K562 (cell line): ENCODE results near the gene CGB3. TPM values are rescaled to one million over a fixed set of nuclear protein-coding genes. Genes with fewer than 3 reads are reported as not detected.

ENCODE experiments used
- AFF1 ChIP-seq, 2 experiments: fragments of 450-650 bp; IDR thresholded peaks; 2 replicates each; pipeline ENCODE4 v1.6.1; 2018; ENCODE audit warnings: mild to moderate bottlenecking in 2 of 2, low read depth in 1 of 2; ENCODE audit not compliant: partially characterized antibody in 2 of 2
- ATF7 ChIP-seq: fragments of 450-650 bp; IDR thresholded peaks from 2 replicates; pipeline ENCODE4 v1.7.1; 2014; ENCODE audit warnings: mild to moderate bottlenecking, moderate library complexity
- CTCF ChIP-seq, 3 experiments: IDR thresholded peaks in 2 of 3; conservative IDR thresholded peaks in 1 of 3; 2 replicates each; pipeline ENCODE4 v1.5.1; 2011 to 2012; ENCODE audit warnings: low read length in 3 of 3, mild to moderate bottlenecking in 3 of 3, control low read depth in 2 of 3, improper control_type of control experiment in 1 of 3, inconsistent platforms in 1 of 3, low read depth in 1 of 3, mixed read lengths in 1 of 3, moderate library complexity in 1 of 3; ENCODE audit not compliant: insufficient read depth in 2 of 3
- DPF2 ChIP-seq: fragments of 450-650 bp; IDR thresholded peaks from 2 replicates; pipeline ENCODE4 v1.6.1; 2016
- FIP1L1 ChIP-seq: fragments of 200-400 bp; formaldehyde crosslinking; IDR thresholded peaks from 2 replicates; pipeline ENCODE4 v1.6.1; 2018; ENCODE audit warnings: mild to moderate bottlenecking, low read depth, low read length; ENCODE audit not compliant: poor library complexity, severe bottlenecking
- HCFC1 ChIP-seq: IDR thresholded peaks from 2 replicates; pipeline ENCODE4 v1.6.1; 2012; ENCODE audit warnings: low read depth, low read length, improper control_type of control experiment
- HNRNPK ChIP-seq: fragments of 200-400 bp; formaldehyde crosslinking; IDR thresholded peaks from one replicate; pipeline ENCODE4 v1.6.1; 2018; ENCODE audit warnings: mild to moderate bottlenecking, low read depth, low read length; ENCODE audit not compliant: poor library complexity, severe bottlenecking
- JUND ChIP-seq, 2 experiments: IDR thresholded peaks; 2 replicates in 1 of 2; 3 replicates in 1 of 2; pipeline ENCODE4 v1.6.1; 2011; ENCODE audit warnings: borderline replicate concordance in 2 of 2, low read depth in 2 of 2, low read length in 2 of 2, improper control_type of control experiment in 1 of 2, missing biosample characterization in 1 of 2, missing genetic modification characterization in 1 of 2, missing genetic modification reagents in 1 of 2
- MEF2D ChIP-seq: conservative IDR thresholded peaks from 2 replicates; pipeline ENCODE4 v1.6.1; 2016; ENCODE audit warnings: low read depth, missing genetic modification characterization, missing compliant biosample characterization
- PCBP1 ChIP-seq: fragments of 200-400 bp; formaldehyde crosslinking; IDR thresholded peaks from 2 replicates; pipeline ENCODE4 v1.6.1; 2018; ENCODE audit warnings: mild to moderate bottlenecking, low read depth, low read length; ENCODE audit not compliant: poor library complexity, severe bottlenecking
- PHF21A ChIP-seq: fragments of 450-650 bp; IDR thresholded peaks from 2 replicates; pipeline ENCODE4 v1.6.1; 2017; ENCODE audit warnings: low read depth, borderline replicate concordance
- ZNF197 ChIP-seq: fragments of 200-800 bp; sonication (Bioruptor generic); IDR thresholded peaks from 2 replicates; pipeline ENCODE4 v1.6.1; 2016; ENCODE audit warnings: low read depth, missing genetic modification characterization, missing compliant biosample characterization
- ZNF23 ChIP-seq: fragments of 250-450 bp; sonication (Bioruptor Pico); IDR thresholded peaks from 2 replicates; pipeline ENCODE4 v1.4.0; 2020; ENCODE audit warnings: mild to moderate bottlenecking
- ZNF316 ChIP-seq: fragments of 450-650 bp; IDR thresholded peaks from 2 replicates; pipeline ENCODE4 v1.6.1; 2016
- ZNF644 ChIP-seq: fragments of 200-800 bp; sonication (Bioruptor generic); IDR thresholded peaks from 2 replicates; pipeline ENCODE4 v1.6.1; 2016; ENCODE audit warnings: low read depth, missing genetic modification characterization, missing compliant biosample characterization
- ZNF830 ChIP-seq: fragments of 250-450 bp; sonication (Bioruptor Pico); IDR thresholded peaks from 2 replicates; pipeline ENCODE4 v1.5.0; 2021; ENCODE audit warnings: mild to moderate bottlenecking
- polyA plus RNA-seq, 8 experiments: library from polyadenylated mRNA; depleted of rRNA in 4 of 8; stranded (reverse) in 5 of 8; unstranded in 3 of 8; fragments of >200 nt; fragmentation: Nextera tagmentation in 2 of 8; fragmentation: Illumina TruSeq in 1 of 8; extraction: Ambion mirVana in 2 of 8; extraction: Trizol in 1 of 8; gene quantifications; 2 replicates each; pipeline versions ENCODE4 v1.2.1 to v1.2.3, GENCODE V29; 2011 to 2014; ENCODE audit warnings: inconsistent platforms in 1 of 8, missing spikeins in 1 of 8
- total RNA-seq, 7 experiments: library from RNA; depleted of rRNA in 6 of 7; stranded (reverse); fragments of >200 nt in 6 of 7; fragmentation: Illumina TruSeq in 2 of 7; extraction: Trizol in 2 of 7; gene quantifications; 2 replicates each; pipeline versions ENCODE4 v1.2.1 to v1.2.3, GENCODE V29; 2011 to 2021; ENCODE audit warnings: low replicate concordance in 1 of 7
- TF ChIP-seq, protein P1 (sequence below): sonication (generic); formaldehyde crosslinking; IDR thresholded peaks from 2 replicates; pipeline ENCODE4 v1.8.0; 2022; ENCODE audit warnings: mild to moderate bottlenecking, missing genetic modification reagents
- TF ChIP-seq, protein P2 (sequence below): fragments of 450-650 bp; IDR thresholded peaks from 2 replicates; pipeline ENCODE4 v1.6.1; 2018; ENCODE audit warnings: mild to moderate bottlenecking, low read depth; ENCODE audit not compliant: partially characterized antibody

The CGB3 gene
- total and polyA plus RNA-seq, 9 of the 15 experiments (the other 6 are each of a cell fraction or from before 2014, with no cell fraction given), result not detected

- TF ChIP-seq CTCF (IDR thresholded peaks at IDR 0.05 in 2 of 3, conservative IDR thresholded peaks at IDR 0.05 in 1 of 3; ENCODE audit: insufficient read depth in 2 of 3, low read depth in 1 of 3, low read length in 3 of 3), result no peak
- TF ChIP-seq ZNF197 (CRISPR knock-in tag), result no peak
- TF ChIP-seq ZNF316, result no peak
- no peak for TF ChIP-seq MEF2D (tag)
- TF ChIP-seq JUND (IDR thresholded peaks at IDR 0.05; ENCODE audit: borderline replicate concordance, low read depth, low read length), result peak; percentile 86; the same call in 1 of the 2 replicates
- peak; percentile 76; the same call in 2 of the 3 replicates for TF ChIP-seq JUND (tag; IDR thresholded peaks at IDR 0.05; ENCODE audit: borderline replicate concordance, low read depth, low read length)
- TF ChIP-seq AFF1 (IDR thresholded peaks at IDR 0.05; ENCODE audit: low read depth in 1 of 2, partially characterized antibody in 2 of 2), result no peak
- peak; percentile 89 for TF ChIP-seq ATF7
- TF ChIP-seq ZNF23 (CRISPR knock-in tag), result no peak
- TF ChIP-seq DPF2, result peak; percentile 33; the same call in 1 of the 2 replicates
- no peak for TF ChIP-seq ZNF830 (CRISPR knock-in tag)
- no peak for TF ChIP-seq PCBP1
- TF ChIP-seq FIP1L1, result no peak
- TF ChIP-seq, protein P1, sequence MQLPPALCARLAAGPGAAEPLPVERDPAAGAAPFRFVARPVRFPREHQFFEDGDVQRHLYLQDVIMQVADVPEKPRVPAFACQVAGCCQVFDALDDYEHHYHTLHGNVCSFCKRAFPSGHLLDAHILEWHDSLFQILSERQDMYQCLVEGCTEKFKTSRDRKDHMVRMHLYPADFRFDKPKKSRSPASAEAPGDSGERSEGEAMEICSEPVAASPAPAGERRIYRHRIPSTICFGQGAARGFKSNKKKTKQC (CRISPR knock-in tag), result no peak
- no peak for TF ChIP-seq ZNF644 (tag)
- no peak for TF ChIP-seq HNRNPK
- TF ChIP-seq, protein P2, sequence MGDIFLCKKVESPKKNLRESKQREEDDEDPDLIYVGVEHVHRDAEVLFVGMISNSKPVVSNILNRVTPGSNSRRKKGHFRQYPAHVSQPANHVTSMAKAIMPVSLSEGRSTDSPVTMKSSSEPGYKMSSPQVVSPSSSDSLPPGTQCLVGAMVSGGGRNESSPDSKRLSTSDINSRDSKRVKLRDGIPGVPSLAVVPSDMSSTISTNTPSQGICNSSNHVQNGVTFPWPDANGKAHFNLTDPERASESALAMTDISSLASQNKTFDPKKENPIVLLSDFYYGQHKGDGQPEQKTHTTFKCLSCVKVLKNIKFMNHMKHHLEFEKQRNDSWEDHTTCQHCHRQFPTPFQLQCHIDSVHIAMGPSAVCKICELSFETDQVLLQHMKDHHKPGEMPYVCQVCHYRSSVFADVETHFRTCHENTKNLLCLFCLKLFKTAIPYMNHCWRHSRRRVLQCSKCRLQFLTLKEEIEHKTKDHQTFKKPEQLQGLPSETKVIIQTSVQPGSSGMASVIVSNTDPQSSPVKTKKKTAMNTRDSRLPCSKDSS, result no peak
- TF ChIP-seq PHF21A, result no peak
- TF ChIP-seq HCFC1, result no peak
Measured at GRCh38 chr19:49014123-49014869, 9.8 kb downstream of the CGB3 start (continued).
